VCaP (cell line): ENCODE results near the gene ABHD13.

Experiments used
- H3K27ac ChIP-seq: fragments of 450-650 bp; 2 replicates; pipeline ENCODE4 v1.5.1; 2017
- CTCF ChIP-seq: fragments of 450-650 bp; conservative IDR thresholded peaks from 2 replicates; pipeline ENCODE4 v1.5.1; 2017; ENCODE audit warnings: mild to moderate bottlenecking, moderate library complexity

ABHD13 gene

GRCh38 chr13:108212886-108213285 is 5.3 kb upstream of the ABHD13 start:
- no peak overlapping the region for H3K27ac ChIP-seq
- TF ChIP-seq CTCF = no peak

GRCh38 chr13:108213946-108214345 is 4.2 kb upstream of the ABHD13 start:
- no peak for TF ChIP-seq CTCF
- no peak overlapping the region for H3K27ac ChIP-seq

- no peak for TF ChIP-seq CTCF
- H3K27ac ChIP-seq = no peak overlapping the region
Measured at GRCh38 chr13:108214441-108215271, 3.5 kb upstream of the ABHD13 start.

- peak within 1 kb of the TSS; percentile 60 for H3K27ac ChIP-seq
- TF ChIP-seq CTCF = no peak
Measured at GRCh38 chr13:108215436-108215835, 2.8 kb upstream of the ABHD13 start, which contains the start of gene LIG4. Gene LIG4, minus strand, starts transcription at chr13:108215536. Its CDS starts 4,268 bp downstream, at chr13:108211268.

GRCh38 chr13:108217307-108218043 is 717 bp upstream of the ABHD13 start:
- peak overlapping the region; percentile 85 for H3K27ac ChIP-seq

GRCh38 chr13:108220041-108220440 is 1.8 kb downstream of the ABHD13 start:
- TF ChIP-seq CTCF = peak; percentile 72
- no peak overlapping the region for H3K27ac ChIP-seq

GRCh38 chr13:108223687-108224503 is 5.7 kb downstream of the ABHD13 start:
- H3K27ac ChIP-seq = no peak overlapping the region
- no peak for TF ChIP-seq CTCF
